ENCODE results near the gene SENP3. TPM values are rescaled to one million over a fixed set of nuclear protein-coding genes. Genes with fewer than 3 reads are reported as not detected.
"Not testable (repeated sequence)": the region's sequence is repeated elsewhere in the genome, so short reads cannot be mapped to it uniquely, and the experiment has no call there.

The SENP3 gene
- polyA plus RNA-seq, 1 donor = 90.9 TPM

DNA sequence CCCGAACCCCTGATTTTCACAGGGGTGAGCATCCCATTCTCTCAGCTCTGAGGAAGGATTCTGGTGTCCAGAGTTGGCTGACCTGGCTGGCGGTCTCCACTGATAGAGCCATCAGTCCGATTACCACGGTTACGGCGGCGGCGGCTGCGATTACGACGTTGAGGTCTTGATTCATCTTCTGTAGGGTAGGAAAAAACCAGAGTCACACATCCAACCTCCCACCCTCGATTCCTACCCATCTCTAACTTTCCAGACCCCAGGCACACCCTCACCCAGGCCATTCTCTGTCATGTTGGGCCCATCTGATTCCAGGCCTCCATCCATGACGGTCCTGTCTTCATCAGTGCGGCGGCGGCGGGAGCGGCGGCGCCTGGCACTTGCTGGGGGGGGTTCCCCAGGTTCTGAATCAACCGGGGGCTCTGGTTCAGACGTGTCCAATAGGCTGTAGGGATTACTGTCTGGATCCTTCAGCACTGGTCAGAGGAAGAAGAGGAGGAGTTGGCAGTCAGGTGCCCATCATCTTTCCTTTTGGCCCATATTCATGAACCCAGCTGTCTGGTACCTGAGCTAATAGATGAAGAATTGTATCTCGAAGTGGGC lies 30.8 kb downstream of the SENP3 start:
- no peak for DNase-seq

DNA sequence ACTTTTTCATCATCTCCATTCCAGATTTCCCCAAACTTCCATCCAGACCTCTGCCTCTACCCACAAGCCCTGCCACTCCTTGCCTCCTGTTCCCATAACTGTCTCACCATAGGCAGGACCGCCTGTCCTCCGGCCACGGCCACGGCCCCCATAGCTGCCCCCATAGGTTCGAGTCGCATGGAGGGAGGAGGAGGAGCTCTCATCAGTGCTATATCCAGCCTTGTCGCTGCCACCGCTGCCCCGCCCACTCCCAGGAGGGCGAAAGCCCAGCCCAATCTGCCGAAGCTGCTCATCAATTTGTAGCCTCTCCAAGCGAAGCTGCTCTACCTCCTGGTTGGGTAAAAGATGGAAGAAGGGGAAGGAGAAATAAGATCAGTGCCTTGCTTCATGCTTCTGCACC lies 31.6 kb downstream of the SENP3 start:
- no peak for DNase-seq

GRCh38 chr17:7597561-7597960 lies 35.8 kb downstream of the SENP3 start:
- not testable (repeated sequence) for DNase-seq

GRCh38 chr17:7606280-7606679 lies 44.6 kb downstream of the SENP3 start:
- DNase-seq = no peak

GRCh38 chr17:7610641-7611040 lies 48.9 kb downstream of the SENP3 start:
- no peak for DNase-seq

GRCh38 chr17:7611635-7612293 lies 50.0 kb downstream of the SENP3 start:
- DNase-seq = no peak

GRCh38 chr17:7612294-7612640 lies 50.5 kb downstream of the SENP3 start:
- no peak for DNase-seq

DNA sequence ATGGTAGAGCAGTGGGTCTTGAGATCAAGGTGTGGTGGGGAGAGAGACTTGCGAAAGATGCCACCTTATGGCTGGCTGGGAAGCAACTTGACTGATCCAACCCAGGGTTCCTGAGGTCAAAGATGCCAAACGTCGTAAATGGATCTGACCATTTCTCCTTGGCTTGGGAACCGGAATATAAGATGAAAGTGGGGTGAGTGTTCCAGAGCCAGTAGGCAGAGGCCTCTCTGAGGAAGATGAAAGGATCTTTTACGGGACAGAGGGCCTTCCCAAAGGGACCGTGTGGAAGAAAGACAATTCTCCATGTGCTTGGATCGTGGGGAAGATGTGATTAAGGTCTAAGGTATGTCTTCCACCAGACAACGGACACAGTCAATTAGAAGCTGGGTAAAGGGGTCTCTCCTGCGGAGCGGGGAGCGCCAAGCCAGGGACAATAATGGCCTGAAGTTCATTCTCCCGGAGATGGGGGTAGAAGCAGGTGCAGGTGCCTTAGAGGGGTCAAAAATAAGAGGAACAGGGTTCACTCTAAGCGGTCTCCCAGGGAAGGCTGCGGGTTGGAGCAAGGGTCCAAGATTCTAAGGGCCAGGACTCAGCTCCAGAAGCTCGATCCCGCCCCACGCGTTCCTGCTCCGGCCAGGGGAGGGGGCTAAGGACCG lies 52.2 kb downstream of the SENP3 start:
- DNase-seq = no peak

DNA sequence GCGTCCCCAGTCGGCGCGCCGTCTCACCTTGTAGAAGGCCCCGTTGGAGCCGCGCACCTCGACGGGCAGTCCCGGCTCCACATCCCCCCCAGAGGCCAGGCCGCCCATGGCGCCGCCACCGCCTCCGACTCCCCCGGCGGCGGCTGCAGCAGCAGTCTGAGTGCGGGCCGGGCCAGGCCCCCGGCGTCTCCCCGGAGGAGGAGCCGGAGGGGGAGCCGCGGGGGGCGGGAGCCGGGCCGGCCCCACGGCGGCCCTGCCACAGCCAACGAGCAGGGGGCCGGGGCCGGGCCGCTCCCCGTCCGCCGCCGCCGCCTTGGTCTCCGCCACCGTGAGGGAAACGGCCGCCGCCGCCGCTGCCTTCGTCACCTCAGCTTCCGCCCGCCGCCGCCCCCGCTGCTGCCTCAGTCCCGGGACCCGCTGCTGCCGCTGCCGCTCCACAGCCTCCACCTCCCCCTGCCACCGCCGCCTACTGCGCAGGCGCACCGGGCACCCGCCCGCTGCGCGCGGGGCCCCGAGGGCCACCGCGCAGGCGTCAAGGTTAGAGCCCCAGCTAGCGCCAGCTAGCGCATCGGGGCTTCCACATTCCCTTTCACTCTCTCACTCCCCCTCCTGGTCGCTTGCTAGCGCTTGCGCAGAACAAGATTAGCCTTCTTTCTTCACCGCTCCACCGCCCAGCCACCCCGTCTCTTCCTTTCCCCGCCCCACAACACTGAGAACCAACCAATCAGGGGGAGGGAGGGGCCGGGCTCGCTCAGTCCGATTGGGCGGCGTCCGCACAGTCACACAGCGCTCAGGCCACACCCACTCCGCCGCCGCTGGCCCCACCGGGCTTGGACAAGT lies 52.9 kb downstream of the SENP3 start, which contains the start of gene FXR2:
Gene FXR2, minus strand, starts transcription at position 473 of the 840 bp plus-strand sequence. Its CDS starts 365 bp downstream, at position 108.
- DNase-seq = peak; percentile 100

- DNase-seq = no peak
Measured at GRCh38 chr17:7615265-7615747, 53.6 kb downstream of the SENP3 start.

DNA sequence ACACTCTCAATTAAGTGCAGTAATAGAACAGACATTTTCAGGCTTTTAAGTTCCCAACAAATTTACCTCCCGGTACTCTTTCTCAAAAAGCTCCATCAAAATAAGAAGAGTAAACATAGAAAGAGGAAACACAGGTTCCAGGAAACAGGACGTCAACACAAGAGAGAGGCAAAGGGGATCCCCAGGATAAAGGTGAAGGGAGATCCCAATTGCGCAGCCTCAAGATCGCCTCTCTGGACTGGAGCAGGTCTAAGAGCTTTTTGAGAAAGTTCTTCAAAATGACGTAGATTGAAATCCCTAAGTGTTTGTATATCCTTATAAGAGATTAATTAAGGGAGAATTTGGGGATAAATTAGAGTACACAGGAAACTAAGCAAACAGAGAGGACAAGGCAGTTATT lies 56.9 kb downstream of the SENP3 start:
- no peak for DNase-seq

DNA sequence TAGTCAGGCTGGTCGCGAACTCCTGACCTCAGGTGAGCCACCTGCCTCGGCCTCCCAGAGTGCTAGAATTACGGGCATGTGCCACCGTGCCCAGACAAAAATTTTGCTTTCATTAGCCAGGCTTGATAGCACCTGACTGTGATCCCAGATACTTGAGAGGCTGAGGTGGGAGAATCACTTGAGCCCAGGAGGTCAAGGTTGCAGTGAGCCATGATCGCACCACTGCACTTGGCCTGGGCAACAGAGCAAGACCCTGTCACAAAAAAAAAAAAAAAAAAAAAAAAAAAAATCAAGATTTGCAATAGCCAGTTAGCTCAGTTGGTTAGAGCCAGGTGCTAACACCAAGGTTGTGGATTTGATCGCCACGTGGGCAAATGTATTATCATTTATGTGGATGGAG lies 59.1 kb downstream of the SENP3 start:
- no peak for DNase-seq

Other genes starting within 250 kb of the SENP3 start
- gene GPS2, start 246.6 kb upstream of the SENP3 start, polyA plus RNA-seq (ENCODE audit: insufficient read length) = 96.6 TPM
- 34.5 TPM for gene NEURL4, start 232.6 kb upstream of the SENP3 start, polyA plus RNA-seq (ENCODE audit: insufficient read length)
- gene ACAP1, start 225.4 kb upstream of the SENP3 start, polyA plus RNA-seq (ENCODE audit: insufficient read length) = 6.3 TPM
- 10.3 TPM for gene KCTD11, start 209.8 kb upstream of the SENP3 start, polyA plus RNA-seq (ENCODE audit: insufficient read length)
- gene TMEM95, start 206.8 kb upstream of the SENP3 start, polyA plus RNA-seq (ENCODE audit: insufficient read length) = not detected
- 5.5 TPM for gene TNK1, start 180.8 kb upstream of the SENP3 start, polyA plus RNA-seq (ENCODE audit: insufficient read length)
- 27.8 TPM for gene PLSCR3, start 167.4 kb upstream of the SENP3 start, polyA plus RNA-seq (ENCODE audit: insufficient read length)
- gene TMEM256, start 157.8 kb upstream of the SENP3 start, polyA plus RNA-seq (ENCODE audit: insufficient read length) = 74.9 TPM
- gene NLGN2, start 154.1 kb upstream of the SENP3 start, polyA plus RNA-seq (ENCODE audit: insufficient read length) = 28.1 TPM
- gene SPEM1, start 141.6 kb upstream of the SENP3 start, polyA plus RNA-seq (ENCODE audit: insufficient read length) = not detected
- not detected for gene SPEM2, start 136.3 kb upstream of the SENP3 start, polyA plus RNA-seq (ENCODE audit: insufficient read length)
- gene SPEM3, start 133.1 kb upstream of the SENP3 start, polyA plus RNA-seq (ENCODE audit: insufficient read length) = not detected
- 4.4 TPM for gene TMEM102, start 126.5 kb upstream of the SENP3 start, polyA plus RNA-seq (ENCODE audit: insufficient read length)
- gene FGF11, start 122.4 kb upstream of the SENP3 start, polyA plus RNA-seq (ENCODE audit: insufficient read length) = 6.1 TPM
- 10.5 TPM for gene CHRNB1, start 116.9 kb upstream of the SENP3 start, polyA plus RNA-seq (ENCODE audit: insufficient read length)
- gene ZBTB4, start 82.3 kb upstream of the SENP3 start, polyA plus RNA-seq (ENCODE audit: insufficient read length) = 39.3 TPM
- 0.45 TPM for gene SLC35G6, start 80.5 kb upstream of the SENP3 start, polyA plus RNA-seq (ENCODE audit: insufficient read length)
- 141 TPM for gene POLR2A, start 77.6 kb upstream of the SENP3 start, polyA plus RNA-seq (ENCODE audit: insufficient read length)
- 17.7 TPM for gene TNFSF12, start 12.9 kb upstream of the SENP3 start, polyA plus RNA-seq (ENCODE audit: insufficient read length)
- gene TNFSF13, start 3.2 kb upstream of the SENP3 start, polyA plus RNA-seq (ENCODE audit: insufficient read length) = 13.2 TPM
- 56.8 TPM for gene CD68, start 17.7 kb downstream of the SENP3 start, polyA plus RNA-seq (ENCODE audit: insufficient read length)
- 119 TPM for gene MPDU1, start 21.9 kb downstream of the SENP3 start, polyA plus RNA-seq (ENCODE audit: insufficient read length)
- 3.0 TPM for gene SOX15, start 28.2 kb downstream of the SENP3 start, polyA plus RNA-seq (ENCODE audit: insufficient read length)
- 54.8 TPM for gene FXR2, start 53.0 kb downstream of the SENP3 start, polyA plus RNA-seq (ENCODE audit: insufficient read length)
- 136 TPM for gene SAT2, start 65.9 kb downstream of the SENP3 start, polyA plus RNA-seq (ENCODE audit: insufficient read length)
- gene SHBG, start 68.2 kb downstream of the SENP3 start, polyA plus RNA-seq (ENCODE audit: insufficient read length) = 2.8 TPM
- 20.5 TPM for gene ATP1B2, start 89.0 kb downstream of the SENP3 start, polyA plus RNA-seq (ENCODE audit: insufficient read length)
- 76.3 TPM for gene TP53, start 125.6 kb downstream of the SENP3 start, polyA plus RNA-seq (ENCODE audit: insufficient read length)
- gene WRAP53, start 126.6 kb downstream of the SENP3 start, polyA plus RNA-seq (ENCODE audit: insufficient read length) = 13.1 TPM
- gene EFNB3, start 143.3 kb downstream of the SENP3 start, polyA plus RNA-seq (ENCODE audit: insufficient read length) = 21.3 TPM
- gene DNAH2, start 155.8 kb downstream of the SENP3 start, polyA plus RNA-seq (ENCODE audit: insufficient read length) = 0.52 TPM